ENCODE results near the gene CCND2. TPM values are rescaled to one million over a fixed set of nuclear protein-coding genes. Genes with fewer than 3 reads are reported as not detected.
"Not testable (repeated sequence)": the region's sequence is repeated elsewhere in the genome, so short reads cannot be mapped to it uniquely, and the experiment has no call there.

Gene CCND2
- total RNA-seq, 1 experiment from 2014 or later, result not detected

DNA sequence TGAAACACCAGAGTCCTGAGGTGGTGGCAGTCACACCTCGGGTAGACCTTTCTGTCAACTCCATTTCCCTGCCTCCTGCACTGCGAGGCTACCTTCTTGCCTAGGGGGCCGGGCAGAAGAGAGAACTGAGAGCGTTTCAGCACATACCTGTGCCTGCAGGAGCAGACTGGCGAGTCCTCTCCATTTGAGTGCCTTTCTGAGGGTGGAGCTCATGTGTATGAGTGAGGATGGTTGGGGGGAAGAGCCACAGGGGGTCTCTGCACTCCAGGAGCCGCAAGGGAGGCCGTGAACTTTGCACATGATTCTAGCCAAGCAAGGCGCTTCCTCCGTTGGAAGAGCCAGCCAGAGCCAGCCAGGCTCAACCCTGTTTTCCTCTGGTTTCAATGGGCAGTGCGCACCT is 31.0 kb upstream of the CCND2 start:
- TF ChIP-seq, protein P1, sequence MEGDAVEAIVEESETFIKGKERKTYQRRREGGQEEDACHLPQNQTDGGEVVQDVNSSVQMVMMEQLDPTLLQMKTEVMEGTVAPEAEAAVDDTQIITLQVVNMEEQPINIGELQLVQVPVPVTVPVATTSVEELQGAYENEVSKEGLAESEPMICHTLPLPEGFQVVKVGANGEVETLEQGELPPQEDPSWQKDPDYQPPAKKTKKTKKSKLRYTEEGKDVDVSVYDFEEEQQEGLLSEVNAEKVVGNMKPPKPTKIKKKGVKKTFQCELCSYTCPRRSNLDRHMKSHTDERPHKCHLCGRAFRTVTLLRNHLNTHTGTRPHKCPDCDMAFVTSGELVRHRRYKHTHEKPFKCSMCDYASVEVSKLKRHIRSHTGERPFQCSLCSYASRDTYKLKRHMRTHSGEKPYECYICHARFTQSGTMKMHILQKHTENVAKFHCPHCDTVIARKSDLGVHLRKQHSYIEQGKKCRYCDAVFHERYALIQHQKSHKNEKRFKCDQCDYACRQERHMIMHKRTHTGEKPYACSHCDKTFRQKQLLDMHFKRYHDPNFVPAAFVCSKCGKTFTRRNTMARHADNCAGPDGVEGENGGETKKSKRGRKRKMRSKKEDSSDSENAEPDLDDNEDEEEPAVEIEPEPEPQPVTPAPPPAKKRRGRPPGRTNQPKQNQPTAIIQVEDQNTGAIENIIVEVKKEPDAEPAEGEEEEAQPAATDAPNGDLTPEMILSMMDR (conservative IDR thresholded peaks at IDR 0.05; ENCODE audit: low read depth, low read length), result no peak
- TF ChIP-seq EZH2 (IDR thresholded peaks at IDR 0.05; ENCODE audit: low read length, unreplicated experiment) (no peak), EZH2phosphoT487 (IDR thresholded peaks at IDR 0.05; ENCODE audit: borderline replicate concordance, low read length) (no peak)
- no peaks in the 10 kb centered on the region for H3K79me2 ChIP-seq (ENCODE audit: low read length)
- no peak overlapping the region for H2AFZ ChIP-seq (ENCODE audit: low read length)
- H3F3A ChIP-seq (ENCODE audit: low read length, unreplicated experiment), result no peaks in the 10 kb centered on the region
- no peaks in the 10 kb centered on the region; the same call in 1 of the 2 replicates for H3K27me3 ChIP-seq (ENCODE audit: low read length)
- intact Hi-C loops (cut with micrococcal nuclease), result no loop called here
- no peak overlapping the region for H3K4me2 ChIP-seq (ENCODE audit: low read length)
- H3K9me3 ChIP-seq (ENCODE audit: low read length), result no peaks in the 10 kb centered on the region
- no peaks in the 10 kb centered on the region for H3K36me3 ChIP-seq (ENCODE audit: low read depth, low read length)
- H3K4me1 ChIP-seq (ENCODE audit: insufficient read depth, low read length), result no peaks in the 10 kb centered on the region
- H3K9ac ChIP-seq (ENCODE audit: low read length), result no peak overlapping the region
- ChIA-PET CTCF (no interaction called here), POLR2A (ENCODE audit: unreplicated experiment) (no interaction called here)
- ATAC-seq (no peak), DNase-seq (no peak)
- H3K27ac ChIP-seq (ENCODE audit: low read length), result no peak overlapping the region
- no peak overlapping the region for H3K4me3 ChIP-seq (ENCODE audit: low read length)
- no peaks in the 10 kb centered on the region for H3K9me2 ChIP-seq (replicated peaks; ENCODE audit: low read length)
- no TSS peak for BruUV-seq (replicated peaks)
- H4K20me1 ChIP-seq (ENCODE audit: low read length), result no peaks in the 10 kb centered on the region

DNA sequence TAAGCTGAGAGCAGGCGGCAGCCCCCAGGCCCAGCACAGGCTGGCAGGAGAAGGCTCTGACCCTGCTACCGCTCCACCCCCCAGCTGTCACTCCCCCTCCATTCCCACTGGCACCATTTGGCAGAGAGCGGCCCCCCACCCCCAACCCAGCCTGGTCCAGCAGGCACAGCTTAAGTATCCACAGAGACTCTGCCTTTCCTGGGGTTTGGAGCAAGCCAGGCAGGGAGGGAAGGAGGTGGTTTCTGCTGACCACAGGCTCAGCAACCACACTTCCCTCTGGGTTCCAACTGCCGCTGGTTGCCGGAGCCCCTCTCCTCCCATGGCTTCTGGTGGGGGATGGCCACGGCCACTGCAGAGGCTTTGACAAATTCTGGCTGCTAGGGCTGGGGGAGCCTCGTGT is 30.5 kb upstream of the CCND2 start:
- no peaks in the 10 kb centered on the region for H3K79me2 ChIP-seq (ENCODE audit: low read length)
- CTCF ChIA-PET, result no interaction called here
- no peaks in the 10 kb centered on the region for H3K9me3 ChIP-seq (ENCODE audit: low read length)
- no peaks in the 10 kb centered on the region for H3K9me2 ChIP-seq (replicated peaks; ENCODE audit: low read length)
- no peak overlapping the region for H3K4me3 ChIP-seq (ENCODE audit: low read length)
- intact Hi-C loops (cut with micrococcal nuclease), result no loop called here
- no peak overlapping the region for H2AFZ ChIP-seq (ENCODE audit: low read length)
- H3K27ac ChIP-seq (ENCODE audit: low read length), result no peak overlapping the region
- H3F3A ChIP-seq (ENCODE audit: low read length, unreplicated experiment), result no peaks in the 10 kb centered on the region
- H3K4me1 ChIP-seq (ENCODE audit: insufficient read depth, low read length), result no peaks in the 10 kb centered on the region
- H3K27me3 ChIP-seq (ENCODE audit: low read length), result peaks cover 5% of the 10 kb centered on the region; the same call in 1 of the 2 replicates
- H3K36me3 ChIP-seq (ENCODE audit: low read depth, low read length), result no peaks in the 10 kb centered on the region
- POLR2A ChIA-PET (ENCODE audit: unreplicated experiment), result no interaction called here
- no peak for DNase-seq
- no peak overlapping the region for H3K4me2 ChIP-seq (ENCODE audit: low read length)
- H4K20me1 ChIP-seq (ENCODE audit: low read length), result no peaks in the 10 kb centered on the region
- H3K9ac ChIP-seq (ENCODE audit: low read length), result no peak overlapping the region
- BruUV-seq (replicated peaks), result no TSS peak
- ATAC-seq, result no peak
- no peak for TF ChIP-seq EZH2 (IDR thresholded peaks at IDR 0.05; ENCODE audit: low read length, unreplicated experiment)
- no peak for TF ChIP-seq EZH2phosphoT487 (IDR thresholded peaks at IDR 0.05; ENCODE audit: borderline replicate concordance, low read length)
- TF ChIP-seq, protein P1 (conservative IDR thresholded peaks at IDR 0.05; ENCODE audit: low read depth, low read length), result no peak

DNA sequence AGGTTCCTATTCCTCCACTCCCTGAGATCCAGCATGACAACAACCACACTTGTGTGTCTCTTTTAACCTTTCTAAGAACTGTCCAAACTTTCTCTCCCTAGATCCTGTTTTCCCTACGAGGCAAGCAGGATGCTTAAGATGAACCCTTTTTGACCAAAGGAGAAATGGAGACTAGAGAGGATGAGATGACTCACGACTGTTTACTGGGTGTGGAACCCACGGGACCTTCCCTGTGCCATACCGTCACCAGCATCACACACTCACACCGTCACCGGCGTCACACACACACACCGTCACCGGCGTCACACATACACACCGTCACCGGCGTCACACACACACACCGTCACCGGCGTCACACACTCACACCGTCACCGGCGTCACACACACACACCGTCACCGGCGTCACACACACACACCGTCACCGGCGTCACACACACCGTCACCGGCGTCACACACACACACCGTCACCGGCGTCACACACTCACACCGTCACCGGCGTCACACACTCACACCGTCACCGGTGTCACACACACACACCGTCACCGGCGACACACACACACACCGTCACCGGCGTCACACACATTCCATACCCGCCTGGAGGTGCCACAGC is 30.0 kb upstream of the CCND2 start:
- POLR2A ChIA-PET (ENCODE audit: unreplicated experiment); H4K20me1 ChIP-seq (ENCODE audit: low read length); H3K9me2 ChIP-seq (replicated peaks; ENCODE audit: low read length); H3K9ac ChIP-seq (ENCODE audit: low read length); H3K27ac ChIP-seq (ENCODE audit: low read length); BruUV-seq (replicated peaks); H3K36me3 ChIP-seq (ENCODE audit: low read depth, low read length); CTCF ChIA-PET; ATAC-seq; H3K79me2 ChIP-seq (ENCODE audit: low read length); DNase-seq; H3K27me3 ChIP-seq (ENCODE audit: low read length); H3K4me1 ChIP-seq (ENCODE audit: insufficient read depth, low read length); H3F3A ChIP-seq (ENCODE audit: low read length, unreplicated experiment); H3K9me3 ChIP-seq (ENCODE audit: low read length); H3K4me3 ChIP-seq (ENCODE audit: low read length); intact Hi-C loops (cut with micrococcal nuclease); H2AFZ ChIP-seq (ENCODE audit: low read length); H3K4me2 ChIP-seq (ENCODE audit: low read length): not testable (repeated sequence)
